Type B pancreatic cell (in vitro differentiated cells): ENCODE measurements around the gene IGFBP6. TPM values are rescaled to one million over a fixed set of nuclear protein-coding genes. Genes with fewer than 3 reads are reported as not detected.

Experiments used
- DNase-seq: peaks from one replicate; pipeline ENCODE4 v3.0.0; 2021; ENCODE audit warnings: mixed read lengths; ENCODE audit not compliant: unreplicated experiment; ENCODE audit errors: extremely low spot score
- H3K27ac Mint-ChIP-seq: 2 replicates; pipeline ENCODE4 v1.8.0; 2021; ENCODE audit warnings: mild to moderate bottlenecking, mixed read lengths
- H3K27me3 Mint-ChIP-seq: 2 replicates; pipeline ENCODE4 v1.8.0; 2021; ENCODE audit warnings: mixed read lengths
- H3K36me3 Mint-ChIP-seq: 2 replicates; pipeline ENCODE4 v1.8.0; 2021; ENCODE audit warnings: mixed read lengths
- H3K4me1 Mint-ChIP-seq: one replicate; pipeline ENCODE4 v1.8.0; 2021; ENCODE audit warnings: mixed read lengths; ENCODE audit not compliant: unreplicated experiment
- H3K4me3 Mint-ChIP-seq: 2 replicates; pipeline ENCODE4 v1.8.0; 2021; ENCODE audit warnings: mild to moderate bottlenecking, mixed read lengths
- H3K9me3 Mint-ChIP-seq: 2 replicates; pipeline ENCODE4 v1.8.0; 2021; ENCODE audit warnings: mixed read lengths
- total RNA-seq: library from RNA; stranded (reverse); gene quantifications from 2 replicates; pipeline ENCODE4 v1.2.1, GENCODE V29; 2021; ENCODE audit warnings: low replicate concordance
- TF ChIP-seq, protein P1 (sequence below): fragments of 200-600 bp; sonication (generic); conservative IDR thresholded peaks from 2 replicates; pipeline ENCODE4 v1.5.0; 2021; ENCODE audit warnings: antibody characterized with exemption, mild to moderate bottlenecking

The IGFBP6 gene
- total RNA-seq, 1 donor from 2014 or later = 25.1 TPM

DNA sequence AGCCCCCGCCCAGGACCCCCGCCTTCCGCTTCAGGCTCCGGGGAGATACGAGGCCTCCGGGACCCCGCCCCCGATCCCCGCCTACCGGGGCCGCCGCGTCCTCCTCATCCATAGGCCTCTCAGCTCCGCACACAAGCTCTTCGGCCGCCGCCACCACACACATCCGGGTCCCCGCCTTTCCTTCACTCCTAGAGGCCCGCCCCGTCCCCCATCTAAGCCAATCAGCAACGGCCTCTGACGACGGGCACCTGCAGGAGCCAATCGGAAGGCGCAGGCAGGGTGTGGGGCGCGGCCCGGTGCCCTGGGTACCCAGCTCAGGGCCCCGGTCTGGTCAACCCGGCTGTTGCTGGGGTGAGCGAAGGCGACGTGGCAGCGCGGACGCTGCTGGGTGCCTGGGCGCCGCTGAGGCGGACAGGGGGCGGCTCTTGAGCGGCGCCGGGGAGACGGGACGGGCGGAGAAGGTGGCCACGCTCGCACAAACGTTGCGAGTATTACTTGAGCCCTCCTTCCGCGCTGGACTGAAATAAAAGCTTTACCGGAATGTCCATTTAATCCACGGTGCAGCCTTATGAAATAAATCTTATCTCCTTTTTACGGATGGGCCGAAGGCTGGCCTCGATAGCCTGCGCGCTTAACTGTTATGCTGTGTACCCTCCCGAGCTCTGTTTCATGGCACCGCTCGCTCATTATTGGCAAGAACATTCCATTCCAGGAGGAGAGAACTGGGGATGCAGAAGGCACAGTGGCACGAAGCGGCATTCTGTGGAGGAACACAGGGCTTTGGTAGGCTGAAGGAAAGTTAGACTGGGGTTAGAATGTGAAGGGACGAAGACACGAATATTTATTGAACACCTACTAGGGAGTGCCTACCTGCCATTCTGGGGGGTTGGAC, 18.0 kb upstream of the IGFBP6 start, which contains the start of gene SPRYD3:
Gene SPRYD3 (minus strand): TSS at position 165 of the 892 bp plus-strand sequence. CDS start 57 bp downstream, at position 108.
- H3K9me3 Mint-ChIP-seq = no peaks in the 10 kb centered on the region
- peaks cover 30% of the 10 kb centered on the region for H3K4me1 Mint-ChIP-seq
- DNase-seq = peak; percentile 99
- TF ChIP-seq, protein P1, sequence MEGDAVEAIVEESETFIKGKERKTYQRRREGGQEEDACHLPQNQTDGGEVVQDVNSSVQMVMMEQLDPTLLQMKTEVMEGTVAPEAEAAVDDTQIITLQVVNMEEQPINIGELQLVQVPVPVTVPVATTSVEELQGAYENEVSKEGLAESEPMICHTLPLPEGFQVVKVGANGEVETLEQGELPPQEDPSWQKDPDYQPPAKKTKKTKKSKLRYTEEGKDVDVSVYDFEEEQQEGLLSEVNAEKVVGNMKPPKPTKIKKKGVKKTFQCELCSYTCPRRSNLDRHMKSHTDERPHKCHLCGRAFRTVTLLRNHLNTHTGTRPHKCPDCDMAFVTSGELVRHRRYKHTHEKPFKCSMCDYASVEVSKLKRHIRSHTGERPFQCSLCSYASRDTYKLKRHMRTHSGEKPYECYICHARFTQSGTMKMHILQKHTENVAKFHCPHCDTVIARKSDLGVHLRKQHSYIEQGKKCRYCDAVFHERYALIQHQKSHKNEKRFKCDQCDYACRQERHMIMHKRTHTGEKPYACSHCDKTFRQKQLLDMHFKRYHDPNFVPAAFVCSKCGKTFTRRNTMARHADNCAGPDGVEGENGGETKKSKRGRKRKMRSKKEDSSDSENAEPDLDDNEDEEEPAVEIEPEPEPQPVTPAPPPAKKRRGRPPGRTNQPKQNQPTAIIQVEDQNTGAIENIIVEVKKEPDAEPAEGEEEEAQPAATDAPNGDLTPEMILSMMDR = no peak
- H3K4me3 Mint-ChIP-seq = peak within 1 kb of the TSS; percentile 92
- peaks cover 17% of the 10 kb centered on the region for H3K36me3 Mint-ChIP-seq
- H3K27me3 Mint-ChIP-seq = no peaks in the 10 kb centered on the region
- H3K27ac Mint-ChIP-seq = peak within 1 kb of the TSS; percentile 90

DNA sequence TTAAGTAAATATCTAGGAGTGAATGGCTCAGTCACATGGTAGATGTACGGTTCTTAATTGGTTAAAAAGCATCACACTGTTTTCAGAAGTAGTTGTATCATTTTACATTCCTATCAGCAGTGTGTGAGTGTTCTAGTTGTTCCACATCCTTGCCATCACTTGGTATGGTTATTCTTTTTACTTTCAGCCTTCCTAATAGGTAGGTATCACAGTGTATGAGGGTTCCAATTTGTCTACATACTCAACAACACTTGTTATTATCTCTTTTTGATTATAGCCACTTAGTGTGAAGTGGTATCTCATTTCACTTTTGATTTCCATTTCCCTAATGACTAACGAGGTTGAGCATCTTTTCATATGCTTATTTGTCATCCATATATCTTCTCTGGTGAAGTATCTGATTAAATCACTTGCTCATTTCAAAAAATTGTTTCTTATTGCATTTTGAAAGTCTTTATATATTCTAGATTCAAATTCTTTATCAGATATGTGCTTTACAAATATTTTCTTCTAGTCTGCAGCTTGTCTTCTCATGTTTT, 14.8 kb upstream of the IGFBP6 start:
- Mint-ChIP-seq H3K4me1 (peaks cover 15% of the 10 kb centered on the region), H3K36me3 (no peaks in the 10 kb centered on the region), H3K9me3 (no peaks in the 10 kb centered on the region), H3K4me3 (no peak overlapping the region), H3K27ac (no peak overlapping the region), H3K27me3 (no peaks in the 10 kb centered on the region)
- TF ChIP-seq, protein P1 = no peak
- DNase-seq = no peak

DNA sequence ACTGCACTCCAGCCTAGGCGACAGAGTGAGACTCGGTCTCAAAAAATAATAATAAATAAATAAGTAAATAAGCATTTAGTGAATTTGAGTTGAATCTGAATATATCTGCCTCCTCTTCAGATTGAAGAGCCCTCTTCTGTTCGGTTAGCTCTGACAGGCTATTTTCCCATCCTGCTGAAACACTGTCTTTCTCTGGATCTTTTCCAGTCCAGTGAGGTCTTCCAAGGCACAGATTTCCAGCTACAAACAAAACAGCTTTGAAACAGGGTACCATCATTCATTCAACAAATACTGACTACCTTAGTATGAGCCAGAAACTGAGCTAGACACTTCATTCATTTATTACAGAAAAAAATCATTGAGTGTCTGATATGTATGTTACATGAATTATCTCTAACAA, 11.1 kb upstream of the IGFBP6 start:
- H3K27ac Mint-ChIP-seq = no peak overlapping the region
- H3K36me3 Mint-ChIP-seq = no peaks in the 10 kb centered on the region
- no peaks in the 10 kb centered on the region for H3K27me3 Mint-ChIP-seq
- H3K9me3 Mint-ChIP-seq = no peaks in the 10 kb centered on the region
- no peak for DNase-seq
- H3K4me3 Mint-ChIP-seq = no peak overlapping the region
- TF ChIP-seq, protein P1 = no peak
- no peaks in the 10 kb centered on the region for H3K4me1 Mint-ChIP-seq

DNA sequence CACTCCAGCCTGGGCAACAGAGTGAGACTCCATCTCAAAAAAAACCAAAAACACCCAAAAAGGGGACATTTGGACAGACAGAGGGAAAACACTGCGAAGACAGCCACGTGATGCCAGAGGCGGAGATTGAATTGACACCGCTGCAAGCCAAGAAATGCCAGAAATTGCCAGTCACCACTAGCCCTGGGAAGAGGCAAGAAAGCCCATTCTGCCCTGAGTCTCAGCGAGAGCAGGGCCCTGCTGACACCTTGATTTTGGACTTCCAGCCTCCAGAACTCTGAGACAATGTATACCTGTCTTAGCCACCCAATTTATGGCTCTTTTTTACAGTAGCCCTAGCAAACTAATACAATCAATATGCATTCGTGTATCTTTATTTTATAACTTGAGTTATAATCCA, 7.4 kb upstream of the IGFBP6 start:
- no peaks in the 10 kb centered on the region for H3K36me3 Mint-ChIP-seq
- H3K4me1 Mint-ChIP-seq = peaks cover 8% of the 10 kb centered on the region
- H3K4me3 Mint-ChIP-seq = no peak overlapping the region
- H3K27ac Mint-ChIP-seq = no peak overlapping the region
- no peaks in the 10 kb centered on the region for H3K27me3 Mint-ChIP-seq
- H3K9me3 Mint-ChIP-seq = no peaks in the 10 kb centered on the region
- TF ChIP-seq, protein P1 = no peak
- DNase-seq = no peak

DNA sequence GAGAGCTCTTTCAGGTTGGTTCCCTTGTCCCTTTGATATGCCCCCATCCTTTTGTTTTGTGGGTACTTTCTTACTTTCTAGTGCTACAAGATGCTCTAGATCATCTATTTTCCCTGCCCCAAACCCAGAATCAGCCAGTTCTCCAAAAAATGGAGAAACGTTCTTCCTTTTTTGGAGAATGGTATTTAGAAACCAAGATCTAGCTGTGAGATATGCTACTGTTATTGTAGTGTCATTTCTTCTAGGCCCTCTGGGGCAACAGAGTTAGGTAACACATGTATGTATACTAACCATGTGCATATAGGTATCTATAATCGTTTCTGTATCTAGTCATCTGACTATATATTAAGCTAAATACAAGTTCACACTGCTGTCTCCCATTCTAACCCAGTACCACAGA, 6.9 kb upstream of the IGFBP6 start:
- Mint-ChIP-seq H3K4me1 (peaks cover 8% of the 10 kb centered on the region), H3K36me3 (no peaks in the 10 kb centered on the region), H3K9me3 (no peaks in the 10 kb centered on the region), H3K4me3 (no peak overlapping the region), H3K27ac (no peak overlapping the region), H3K27me3 (peaks cover 3% of the 10 kb centered on the region)
- TF ChIP-seq, protein P1 = no peak
- no peak for DNase-seq
